Mucosa of descending colon (tissue), 3 donors: ENCODE measurements around the gene SH2D5. TPM values are rescaled to one million over a fixed set of nuclear protein-coding genes. Genes with fewer than 3 reads are reported as not detected.
A peak's percentile ranks its signal among the peaks of the same experiment; 100 is the strongest.

Source experiments
- ATAC-seq: fragments of 200-7000 bp; cut with Tn5 transposase; one replicate; pipeline ENCODE4 v1.9.1; 2020; ENCODE audit warnings: mild to moderate bottlenecking, moderate library complexity
- DNase-seq, 3 donors: peaks; one replicate each; pipeline ENCODE4 v3.0.0-alpha.2; 2020
- H3K36me3 ChIP-seq: fragments of 200-600 bp; one replicate; pipeline ENCODE4 v1.8.0; 2021; ENCODE audit warnings: low read depth, mild to moderate bottlenecking
- H3K4me1 ChIP-seq: fragments of 200-600 bp; one replicate; pipeline ENCODE4 v1.8.0; 2021; ENCODE audit warnings: low read depth, mild to moderate bottlenecking
- H3K4me3 ChIP-seq: fragments of 200-600 bp; one replicate; pipeline ENCODE4 v1.8.0; 2021; ENCODE audit warnings: mild to moderate bottlenecking
- H3K9me3 ChIP-seq: fragments of 200-600 bp; one replicate; pipeline ENCODE4 v1.8.0; 2021; ENCODE audit warnings: mild to moderate bottlenecking
- CTCF ChIP-seq: fragments of 200-600 bp; IDR thresholded peaks from one replicate; pipeline ENCODE4 v1.8.0; 2022; ENCODE audit warnings: antibody characterized with exemption, mild to moderate bottlenecking
- intact Hi-C, 2 donors: fragments of 100-400 bp; cut with DNase I in 1 of 2; cut with micrococcal nuclease in 1 of 2; formaldehyde crosslinking; loops; one replicate each; pipeline versions ENCODE4 v1.11.0 to v1.11.1; 2022; cut with DNase I, micrococcal nuclease
- long read RNA-seq, 2 donors: library from polyadenylated mRNA; unstranded; transcript quantifications; one replicate each; pipeline ENCODE4 v2.0.0, GENCODE V29; 2019 to 2021
- total RNA-seq, 3 donors: library from RNA; stranded (reverse); fragmentation: NEBNext Ultra II Directional in 2 of 3; extraction: Animal tissue kit (Norgen Biotek cat#: 25700) in 2 of 3; gene quantifications; one replicate each; pipeline versions ENCODE4 v1.2.1 to v1.2.4, GENCODE V29; 2021 to 2023
- donor health status: DM: no; HTN: no; CAD: no; lungs with moderate emphysema.
- donor health status: DM: no; HTN: no; CAD: no.
- donor health status: DM: no; HTN: yes; CAD: no.

The SH2D5 gene
- total RNA-seq: under 1 TPM in 2 of 3 donors, not detected in 1; 0.07 to 0.09 TPM
- long read RNA-seq, donor 1: 0 reads
- long read RNA-seq, donor 2: 0 reads

GRCh38 chr1:20732588-20733359, at the start of gene SH2D5:
SH2D5 (minus strand) TSS chr1:20732703; CDS start chr1:20728044, 4,659 bp downstream.
- peak in 2 of 3 donors; percentile 55 to 80 for DNase-seq
- no peak for TF ChIP-seq CTCF
- peak; percentile 91 for ATAC-seq
- H3K4me3 ChIP-seq: no peak within 1 kb of the TSS
- H3K4me1 ChIP-seq: peaks cover 23% of the 10 kb centered on the region
- H3K9me3 ChIP-seq: no peaks in the 10 kb centered on the region
- H3K36me3 ChIP-seq: no peaks in the 10 kb centered on the region
- intact Hi-C loops: no loop called here

- intact Hi-C loops: no loop called here
- no peak for ATAC-seq
These were observed 43.2 kb upstream of the SH2D5 start for GRCh38 chr1:20775700-20776099.

GRCh38 chr1:20771780-20772179, 39.3 kb upstream of the SH2D5 start:
- H3K4me1 ChIP-seq: no peaks in the 10 kb centered on the region
- DNase-seq (no peak), ATAC-seq (no peak)
- intact Hi-C loops: no loop called here
- no peak for TF ChIP-seq CTCF
- H3K4me3 ChIP-seq: no peak overlapping the region
- peaks cover 25% of the 10 kb centered on the region for H3K36me3 ChIP-seq
- no peaks in the 10 kb centered on the region for H3K9me3 ChIP-seq

More at GRCh38 chr1:20775700-20776099, 43.2 kb upstream of the SH2D5 start:
- TF ChIP-seq CTCF: no peak
- Histone ChIP-seq H3K36me3 (peaks cover 15% of the 10 kb centered on the region), H3K9me3 (no peaks in the 10 kb centered on the region), H3K4me3 (no peak overlapping the region), H3K4me1 (no peaks in the 10 kb centered on the region)
- no peak for DNase-seq

- no peak for ATAC-seq
- peaks cover 25% of the 10 kb centered on the region for H3K36me3 ChIP-seq
- H3K4me1 ChIP-seq: no peaks in the 10 kb centered on the region
- TF ChIP-seq CTCF: no peak
- DNase-seq: no peak
- H3K9me3 ChIP-seq: no peaks in the 10 kb centered on the region
- no peak overlapping the region for H3K4me3 ChIP-seq
- intact Hi-C loops: no loop called here
These were observed 38.0 kb upstream of the SH2D5 start for GRCh38 chr1:20770314-20771087.

- intact Hi-C loops: no loop called here
- no peak for TF ChIP-seq CTCF
- H3K9me3 ChIP-seq: no peaks in the 10 kb centered on the region
- DNase-seq: no peak
- H3K4me3 ChIP-seq: no peak overlapping the region
- no peak for ATAC-seq
- no peaks in the 10 kb centered on the region for H3K4me1 ChIP-seq
- peaks cover 29% of the 10 kb centered on the region for H3K36me3 ChIP-seq
These were observed 34.8 kb upstream of the SH2D5 start for GRCh38 chr1:20767271-20767670.
